Daoy (cell line): Measurements from ENCODE around the gene MAP3K20. TPM values are rescaled to one million over a fixed set of nuclear protein-coding genes. Genes with fewer than 3 reads are reported as not detected.
"Not testable (repeated sequence)": the region's sequence is repeated elsewhere in the genome, so short reads cannot be mapped to it uniquely, and the experiment has no call there.

Experiments used
- DNase-seq: peaks from one replicate; pipeline ENCODE4 v3.0.0-alpha.2; 2015; ENCODE audit warnings: low read depth
- total RNA-seq: library from RNA; depleted of rRNA; stranded (reverse); fragments of >200 nt; shearing (Covaris generic); gene quantifications from 2 replicates; pipeline ENCODE4 v1.2.3, GENCODE V29; 2014

MAP3K20 gene
- total RNA-seq, 1 experiment from 2014 or later = 27.4 TPM

DNA sequence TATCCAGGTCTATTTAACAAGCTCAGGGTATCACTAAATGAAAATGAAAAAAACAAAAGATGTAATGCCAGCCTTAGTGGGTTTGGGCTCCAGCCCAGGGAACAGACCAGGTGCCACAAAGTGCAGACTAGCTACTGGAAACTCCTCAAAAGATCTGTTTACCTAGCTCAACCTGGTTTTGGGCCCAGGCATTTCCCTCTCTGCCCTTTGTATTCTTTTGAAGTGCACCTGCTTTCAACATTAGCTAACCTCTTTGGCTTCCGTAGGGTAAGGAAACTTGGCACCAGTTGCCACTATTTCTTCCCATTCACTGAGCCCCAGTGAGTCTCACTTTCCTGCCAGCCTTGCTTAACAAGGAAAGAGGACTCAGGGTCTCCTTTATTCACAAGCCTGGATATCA is 155.4 kb downstream of the MAP3K20 start:
- DNase-seq = no peak

DNA sequence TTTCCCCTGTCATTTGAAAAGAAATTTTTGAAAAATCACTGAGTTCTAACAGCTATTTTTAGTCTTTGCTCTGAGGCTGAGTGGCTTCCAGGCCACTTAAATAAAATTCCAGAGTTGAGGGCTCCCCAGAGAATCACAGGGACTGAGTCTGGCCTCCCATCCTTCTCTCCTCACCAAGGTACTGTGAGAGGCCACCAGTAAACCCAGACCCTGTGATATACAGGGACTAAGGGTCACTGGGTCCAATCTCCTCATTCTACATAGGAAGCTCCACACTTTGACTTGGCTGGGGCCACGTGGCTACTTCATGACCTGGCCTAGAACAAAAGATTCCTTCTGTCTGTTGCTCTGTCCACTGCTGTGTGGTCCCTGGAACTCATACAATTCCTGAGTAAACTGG is 155.8 kb downstream of the MAP3K20 start:
- DNase-seq = no peak

DNA sequence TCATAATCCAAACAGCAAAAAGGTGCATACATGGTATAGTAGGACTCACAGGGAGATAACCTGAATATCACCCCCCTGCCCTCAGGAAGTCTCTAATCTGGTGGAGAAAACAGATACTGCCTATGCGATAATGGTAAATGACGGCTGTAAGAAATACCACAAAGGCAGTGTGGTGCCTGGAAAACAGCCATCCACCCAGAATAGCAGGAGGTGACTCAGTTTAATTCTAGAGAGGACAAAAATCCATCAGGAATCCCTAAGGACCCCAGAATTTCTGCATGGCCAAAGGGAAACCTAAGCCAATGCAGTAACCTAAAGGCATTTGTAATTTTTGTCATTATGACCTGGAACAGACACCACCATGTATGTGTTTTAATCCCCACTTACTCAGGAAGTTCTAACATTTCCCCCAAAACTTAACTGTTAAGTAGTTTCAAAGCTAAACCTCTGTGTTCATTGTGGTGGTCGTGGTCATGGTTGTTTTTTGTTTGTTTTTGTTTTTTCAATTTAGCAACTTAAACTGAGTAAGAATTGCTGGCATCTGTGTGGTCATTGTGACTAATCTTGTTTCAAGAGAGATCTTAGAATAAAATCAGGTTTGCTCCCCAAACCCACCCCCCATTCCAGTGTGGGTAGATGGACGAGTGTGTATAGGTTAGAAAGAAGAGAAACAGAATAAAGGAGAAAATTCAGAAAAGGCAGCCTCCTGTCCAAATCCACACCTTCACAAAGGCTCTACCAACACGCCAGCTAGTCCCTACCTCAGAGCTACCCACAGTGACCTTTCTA is 157.5 kb downstream of the MAP3K20 start:
- no peak for DNase-seq

DNA sequence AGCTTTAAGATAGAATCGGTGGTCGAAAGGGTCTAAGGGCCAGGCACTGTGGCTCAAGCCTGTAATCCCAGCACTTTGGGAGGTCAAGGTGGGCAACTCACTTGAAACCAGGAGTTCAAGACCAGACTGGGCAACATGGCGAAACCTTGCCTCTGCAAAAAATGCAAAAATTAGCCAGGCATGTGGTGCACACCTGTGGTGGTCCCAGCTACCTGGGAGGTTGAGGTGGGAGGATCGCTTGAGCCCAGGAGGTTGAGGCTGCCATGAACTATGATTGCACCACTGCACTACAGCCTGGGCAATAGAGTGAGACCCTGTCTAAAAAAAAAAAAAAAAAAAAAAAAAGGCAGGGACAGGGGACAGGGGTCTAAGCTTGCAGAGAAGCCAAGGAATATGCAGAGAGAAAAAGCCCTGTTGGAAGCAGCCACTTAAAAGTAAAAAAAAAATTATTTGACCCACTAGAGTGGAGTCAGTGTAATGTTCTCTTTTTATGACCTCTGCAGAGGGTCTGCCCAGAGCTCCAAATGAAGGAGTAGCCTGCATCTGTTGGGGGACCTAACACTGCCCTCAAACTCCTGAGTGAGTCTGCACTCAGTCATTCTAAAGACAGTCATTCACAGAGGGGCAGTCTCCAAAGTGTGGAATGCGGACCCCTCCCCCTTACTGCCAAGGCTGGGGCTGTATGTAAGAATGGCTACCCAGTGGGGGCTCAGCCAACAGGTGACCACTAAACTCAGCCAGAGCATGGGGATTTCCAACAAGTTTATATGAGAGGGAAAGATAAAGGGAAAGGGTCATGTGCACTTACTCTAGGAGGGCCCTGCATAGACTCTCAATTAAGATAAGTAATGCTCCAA is 160.5 kb downstream of the MAP3K20 start:
- DNase-seq = no peak

DNA sequence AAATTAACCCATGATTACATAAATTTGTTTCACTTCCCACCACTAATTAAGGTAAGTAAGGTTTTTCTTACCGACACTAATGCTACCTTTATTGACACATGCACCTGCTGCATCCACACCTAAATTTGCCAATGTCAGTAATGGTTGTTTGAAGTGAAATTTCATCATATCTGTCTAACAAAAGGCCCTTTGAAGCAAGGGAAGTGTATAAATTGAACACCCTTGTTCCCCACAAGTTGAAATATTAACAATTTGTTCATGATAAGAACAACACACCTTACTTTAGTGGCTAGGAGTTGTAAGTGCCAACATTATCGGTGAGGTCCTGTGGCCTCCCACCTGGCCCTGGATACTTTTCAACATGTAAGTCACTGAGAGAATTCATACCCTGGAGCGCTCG is 162.7 kb downstream of the MAP3K20 start:
- DNase-seq = no peak

DNA sequence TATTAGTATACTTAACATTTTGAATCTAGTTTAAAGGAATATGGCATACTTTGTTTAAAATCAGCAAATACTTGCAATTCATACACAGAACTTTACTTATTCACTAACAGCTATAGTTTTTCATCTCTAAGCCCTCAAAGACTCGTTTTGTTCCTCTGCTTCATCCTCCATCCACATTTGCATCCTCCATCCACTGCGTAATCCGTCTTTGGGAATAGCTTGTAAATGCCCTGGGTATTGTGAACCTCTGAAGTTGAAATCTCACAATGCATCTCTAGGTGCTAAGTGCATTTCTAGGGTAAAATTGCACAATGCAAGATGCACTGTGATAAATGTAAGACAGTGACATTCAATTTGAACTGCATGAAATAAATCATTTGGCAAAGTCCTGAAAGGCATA is 163.2 kb downstream of the MAP3K20 start:
- no peak for DNase-seq

DNA sequence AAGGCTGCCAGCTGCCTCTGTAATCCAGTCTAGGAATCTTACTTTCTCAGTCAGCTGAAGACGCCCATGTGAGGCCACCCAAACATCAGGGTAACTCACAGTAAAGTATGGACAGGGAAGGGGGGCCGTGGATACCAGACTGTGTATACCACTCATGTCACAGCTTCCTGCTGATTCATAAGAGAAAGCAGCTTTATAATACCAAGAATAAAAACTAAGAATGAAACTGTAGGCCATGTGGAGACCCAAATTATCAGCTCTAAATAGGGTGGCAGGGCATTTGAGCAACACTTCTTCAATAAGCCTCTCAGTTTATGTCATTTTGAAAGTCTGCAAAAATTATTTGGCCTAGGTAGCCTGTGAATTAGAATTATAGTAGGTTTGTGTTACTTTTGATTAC is 164.0 kb downstream of the MAP3K20 start:
- DNase-seq = no peak

DNA sequence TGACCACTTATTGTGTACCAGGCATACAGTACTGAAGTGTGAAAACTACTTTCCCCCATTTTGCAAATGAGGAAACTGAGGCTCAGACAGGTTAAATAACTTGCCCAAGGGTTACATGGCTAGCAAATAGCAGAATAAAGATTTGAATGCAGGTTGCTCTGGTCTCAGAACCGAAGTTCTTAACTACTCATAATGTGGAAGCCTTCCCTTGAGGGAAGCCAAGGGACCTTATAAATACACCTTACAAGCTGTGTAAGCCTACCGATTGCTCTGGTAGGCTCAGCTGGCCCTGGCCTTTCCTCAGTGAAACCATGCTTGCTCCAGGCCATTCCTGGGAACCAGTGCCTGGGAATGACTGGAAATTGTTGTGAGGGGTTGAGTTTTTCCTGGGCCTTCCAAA is 164.4 kb downstream of the MAP3K20 start:
- DNase-seq = no peak

DNA sequence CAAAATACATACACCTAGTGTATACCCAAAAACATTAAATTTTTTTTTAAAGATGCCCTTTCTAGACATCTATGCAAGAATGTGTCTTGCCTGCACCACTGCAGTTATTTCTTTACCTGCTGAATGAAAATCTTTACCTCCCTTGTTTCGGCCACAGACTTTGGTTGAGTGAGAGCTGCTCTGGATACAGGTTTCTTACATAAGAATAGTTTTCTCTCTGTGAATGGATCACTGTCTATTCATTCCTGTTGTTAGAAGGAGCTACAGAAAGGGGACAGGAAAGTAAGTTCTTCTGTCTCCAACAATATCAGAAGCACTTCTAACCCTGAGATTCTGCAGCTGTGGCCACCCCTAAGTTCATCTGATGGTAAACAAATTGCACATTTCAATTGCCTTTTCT is 166.0 kb downstream of the MAP3K20 start:
- no peak for DNase-seq

DNA sequence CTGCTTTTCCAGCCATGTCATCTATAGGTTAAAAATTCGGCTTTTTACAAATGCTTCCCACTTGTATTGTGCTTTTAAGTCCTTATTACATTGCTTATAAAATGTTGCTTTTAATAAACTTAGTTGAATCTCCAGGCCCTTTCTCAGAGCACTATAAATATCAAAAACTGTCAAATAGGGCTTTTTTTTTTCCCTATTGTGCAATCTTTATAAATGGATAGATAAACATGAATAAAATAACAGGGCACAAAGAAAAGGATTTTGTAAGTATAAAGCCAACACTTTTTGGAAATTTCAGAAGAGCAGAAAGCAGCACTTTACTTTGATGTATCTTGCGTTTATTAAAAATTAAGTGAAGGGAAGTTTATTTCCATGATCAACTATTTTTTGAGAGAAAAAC is 171.5 kb downstream of the MAP3K20 start:
- no peak for DNase-seq

DNA sequence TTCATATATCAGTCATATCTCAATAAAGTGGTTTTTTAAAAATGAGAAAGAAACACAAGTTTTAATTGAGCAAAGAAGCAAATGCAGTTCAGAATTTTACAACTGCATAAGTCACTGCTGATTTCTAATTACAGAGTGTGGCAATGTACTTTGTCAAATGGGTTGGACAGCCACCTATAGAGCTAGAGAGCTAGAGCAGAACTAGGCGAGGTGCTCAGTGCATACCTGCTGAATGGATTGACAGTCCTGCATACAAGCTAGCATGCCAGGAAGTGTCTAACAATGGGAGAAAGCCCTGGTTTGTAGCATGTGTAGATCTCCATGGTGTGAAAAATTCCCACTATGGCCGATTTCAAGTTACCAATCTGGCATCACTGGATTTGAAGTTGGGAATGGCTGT is 172.7 kb downstream of the MAP3K20 start:
- DNase-seq = no peak

DNA sequence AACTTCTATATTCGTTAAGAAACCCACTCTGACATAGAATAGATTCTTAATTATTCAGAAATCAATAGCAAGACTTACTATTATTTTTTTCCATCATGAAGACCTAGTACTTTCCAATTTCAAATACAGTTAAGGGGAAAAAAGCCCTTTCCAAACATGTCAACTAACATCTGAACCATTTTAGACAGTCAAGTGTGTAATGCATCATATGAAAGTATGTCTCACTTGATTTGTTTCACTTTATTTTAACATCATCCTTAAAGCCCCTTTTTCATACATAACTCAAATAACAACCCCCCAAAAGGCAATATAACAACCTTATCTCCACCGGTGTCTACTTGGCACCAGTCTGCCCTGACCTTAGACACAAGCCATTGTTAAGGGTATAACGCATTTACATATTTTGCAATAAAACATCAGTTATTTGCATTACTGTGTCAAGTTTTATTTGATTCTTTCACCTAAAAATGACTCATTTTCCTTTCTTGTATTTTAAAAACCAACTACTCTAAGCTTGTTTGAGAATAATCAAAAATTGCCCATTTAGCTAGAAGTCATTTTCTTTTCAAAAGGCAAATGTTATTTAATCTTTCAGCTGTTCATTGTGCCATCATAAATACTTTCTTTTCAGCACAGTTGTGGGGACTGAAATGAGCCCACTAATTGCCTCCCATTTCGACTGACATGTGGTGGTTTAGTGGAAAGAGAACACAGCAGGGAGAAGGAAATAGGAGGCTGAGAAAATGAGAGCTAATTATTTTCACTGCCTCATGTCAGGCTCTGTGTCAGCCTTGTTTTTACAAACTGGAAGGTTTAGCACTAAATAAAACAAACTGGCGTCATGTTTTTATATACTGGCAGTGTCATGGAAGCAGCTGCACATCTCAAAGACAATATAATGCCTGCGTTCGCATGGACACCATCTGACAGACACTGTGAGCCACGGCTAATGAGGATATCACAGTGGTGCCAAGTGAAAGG is 174.3 kb downstream of the MAP3K20 start:
- no peak for DNase-seq

DNA sequence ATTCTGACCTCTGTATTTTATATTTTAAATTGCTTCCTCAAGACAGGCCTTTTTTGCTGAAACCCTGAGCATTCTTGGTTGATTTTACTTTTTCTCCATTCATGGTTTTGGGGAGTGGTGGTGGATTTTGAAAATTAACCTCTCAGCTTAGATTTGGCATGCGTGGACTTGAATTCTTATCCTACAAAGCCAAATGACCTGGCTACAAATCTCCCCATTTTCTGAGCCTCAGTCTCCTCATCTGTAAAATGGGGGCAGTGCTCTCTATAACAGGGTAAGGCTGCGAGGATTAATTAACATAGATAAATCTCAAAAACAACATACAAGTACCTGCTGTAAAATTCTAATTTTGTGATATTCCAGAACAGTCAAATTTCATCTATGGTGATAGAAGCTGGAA is 175.6 kb downstream of the MAP3K20 start:
- no peak for DNase-seq

DNA sequence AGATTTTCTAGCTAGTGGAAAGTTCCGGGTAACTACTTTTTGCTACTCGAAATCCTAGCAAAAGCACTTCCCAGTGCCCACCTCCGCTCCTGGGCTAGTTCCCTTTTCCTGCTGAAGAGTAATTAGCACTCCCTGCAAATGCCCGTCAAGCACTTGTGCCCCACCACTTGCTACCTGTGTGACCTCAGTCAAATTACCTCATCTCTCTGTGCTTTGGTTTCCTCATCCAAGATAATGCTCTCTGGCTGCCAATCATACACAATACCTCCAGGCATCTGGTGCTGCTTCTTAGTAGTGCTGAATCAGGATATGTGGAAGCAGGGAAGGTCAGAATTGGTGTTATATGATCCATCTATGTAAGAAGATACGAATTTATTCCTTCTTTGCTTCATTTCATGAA is 176.9 kb downstream of the MAP3K20 start:
- DNase-seq = no peak

DNA sequence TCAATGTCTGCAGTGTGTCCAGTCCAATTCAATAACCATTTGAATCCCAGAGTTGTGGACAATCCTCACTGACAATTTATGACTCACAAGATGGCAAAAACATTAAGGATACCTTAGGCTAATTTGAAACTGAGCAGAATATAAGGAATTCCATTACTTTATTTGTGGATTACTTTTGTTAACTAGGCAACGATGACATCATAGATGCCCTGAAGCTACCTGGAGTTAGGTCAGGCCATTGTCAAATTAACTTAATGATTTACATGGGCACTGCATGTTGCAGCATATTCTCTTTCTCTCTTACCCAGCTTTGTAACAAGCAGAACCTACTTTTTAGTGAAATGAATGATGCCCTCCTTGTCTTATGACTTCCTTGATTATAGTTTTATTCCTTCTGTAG is 179.0 kb downstream of the MAP3K20 start:
- DNase-seq = no peak

DNA sequence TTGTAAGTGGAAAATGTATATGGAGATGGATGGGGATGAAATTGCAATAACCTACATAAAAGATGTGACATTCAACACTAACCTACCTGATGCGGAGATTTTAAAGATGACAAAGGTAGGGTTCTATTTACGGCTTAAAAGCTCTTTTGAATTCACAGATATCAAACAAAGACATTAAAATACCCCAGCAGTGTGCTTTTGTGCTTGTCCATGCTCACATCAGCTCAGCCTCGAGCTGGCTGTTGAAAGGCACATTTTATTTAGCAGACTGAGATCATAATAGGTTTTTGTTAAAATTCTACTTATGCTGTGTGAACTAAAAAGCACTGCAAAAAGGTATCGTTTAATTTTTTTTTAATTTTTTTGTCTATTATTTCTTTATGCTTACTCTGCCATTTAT is 183.1 kb downstream of the MAP3K20 start:
- DNase-seq = no peak

DNA sequence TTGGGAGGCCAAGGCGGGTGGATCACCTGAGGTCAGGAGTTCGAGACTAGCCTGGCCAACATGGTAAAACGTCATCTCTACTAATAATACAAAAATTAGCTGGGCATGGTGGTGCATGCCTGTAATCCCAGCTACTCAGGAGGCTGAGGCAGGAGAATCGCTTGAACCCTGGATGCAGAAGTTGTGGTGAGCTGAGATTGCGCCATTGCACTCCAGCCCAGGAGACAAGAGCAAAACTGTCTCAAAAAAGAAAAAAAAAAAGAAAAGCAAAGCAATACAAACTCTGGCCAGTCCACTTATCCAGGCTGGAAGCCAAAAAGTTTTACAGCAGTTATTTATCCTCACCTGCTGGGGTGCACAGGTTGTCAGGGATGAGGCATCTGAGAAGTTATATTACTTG is 186.7 kb downstream of the MAP3K20 start:
- not testable (repeated sequence) for DNase-seq

DNA sequence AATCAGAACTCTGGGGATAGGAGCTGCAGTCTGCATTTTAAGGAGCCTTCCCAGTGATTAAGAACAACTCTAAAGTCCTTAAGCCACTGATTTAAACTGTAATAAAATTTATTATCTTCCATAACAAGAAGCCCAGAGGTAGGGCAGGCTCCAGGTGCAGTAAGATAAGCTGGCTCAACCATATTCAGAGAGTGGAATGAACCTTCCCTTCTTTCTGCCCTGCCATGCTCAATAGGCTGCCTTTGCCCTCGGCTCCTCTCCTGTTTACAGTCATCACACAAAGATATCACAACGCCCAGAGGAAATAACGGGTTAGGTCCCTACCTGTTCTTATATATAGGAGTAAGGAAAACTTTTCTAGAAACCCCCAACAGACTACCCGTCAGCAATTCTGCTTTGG is 188.5 kb downstream of the MAP3K20 start:
- DNase-seq = no peak

DNA sequence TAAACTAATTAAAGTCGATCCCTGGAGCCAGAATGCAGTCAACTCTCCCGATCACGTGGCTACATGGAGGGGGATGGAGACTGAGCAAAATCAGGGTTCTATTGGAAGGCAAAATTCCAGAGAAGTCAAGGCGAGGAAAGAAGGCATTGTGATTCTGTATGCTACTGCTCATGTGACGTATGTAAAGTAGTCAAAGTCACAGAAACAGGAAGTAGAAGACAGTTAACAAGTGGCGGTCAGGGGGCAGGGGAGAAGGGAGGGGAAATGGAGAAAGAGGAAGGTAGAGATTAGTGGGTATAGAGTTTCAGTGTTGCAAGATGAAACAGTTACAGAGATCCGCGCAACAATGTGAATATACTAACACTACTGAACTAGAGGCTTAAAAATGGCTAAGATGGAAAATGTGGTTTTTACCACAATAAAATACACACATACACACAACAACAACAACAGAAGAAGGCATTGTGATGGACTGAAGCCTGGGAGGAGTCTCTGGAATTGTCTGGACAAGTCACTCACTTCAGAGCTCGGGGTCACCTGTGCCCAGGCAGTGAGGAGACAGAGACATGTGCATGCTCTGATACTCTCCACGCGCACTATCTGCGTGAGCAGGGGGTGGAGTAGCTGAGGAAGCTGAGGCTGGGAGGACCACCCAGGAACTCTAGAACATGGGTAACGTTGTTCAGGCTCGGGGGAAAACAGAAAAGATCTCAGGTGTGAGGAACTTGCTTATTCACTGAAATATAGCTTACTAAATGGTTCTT is 189.1 kb downstream of the MAP3K20 start:
- DNase-seq = no peak

DNA sequence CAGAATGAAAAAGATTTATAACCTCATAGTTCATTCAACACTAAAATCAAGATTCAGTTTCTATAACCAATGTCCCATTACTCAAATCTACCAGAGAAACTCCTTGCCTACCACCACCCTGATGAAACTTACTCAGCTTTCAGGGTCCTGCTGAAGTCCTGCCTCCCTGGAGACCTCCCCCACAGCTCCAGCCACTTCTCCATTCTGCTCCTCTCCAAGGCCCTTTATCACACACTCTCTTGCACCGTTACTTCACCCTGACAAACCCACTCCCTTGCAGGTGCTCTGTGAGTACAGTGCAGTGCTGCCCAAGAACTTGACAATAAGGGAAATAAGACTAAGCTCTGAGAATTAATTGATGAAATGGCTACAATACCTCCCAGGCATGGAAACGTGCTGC is 195.5 kb downstream of the MAP3K20 start:
- DNase-seq = no peak

DNA sequence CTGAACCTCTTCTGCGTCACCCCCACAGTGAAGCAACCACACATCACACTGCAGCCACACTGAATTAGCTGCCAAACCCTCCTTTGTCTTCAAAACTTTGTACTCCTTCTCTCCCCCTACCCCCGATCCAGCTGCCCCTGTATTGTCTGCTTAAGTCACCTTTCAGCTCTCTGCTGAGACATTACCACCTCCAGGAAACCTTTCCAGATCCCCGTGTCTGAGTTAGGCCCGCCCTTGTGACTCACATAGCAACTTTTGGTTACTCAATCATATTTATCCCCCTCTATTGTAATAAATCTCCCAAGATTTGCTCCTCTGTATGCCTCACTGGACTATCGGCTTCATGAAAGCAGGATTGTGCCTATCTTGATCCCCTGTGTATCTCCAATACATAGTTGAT is 196.2 kb downstream of the MAP3K20 start:
- DNase-seq = peak; percentile 8
